ENCODE data around the gene SPATA3. TPM values are rescaled to one million over a fixed set of nuclear protein-coding genes. Genes with fewer than 3 reads are reported as not detected.

SPATA3 gene
- total RNA-seq, 1 donor from 2014 or later: not detected

DNA sequence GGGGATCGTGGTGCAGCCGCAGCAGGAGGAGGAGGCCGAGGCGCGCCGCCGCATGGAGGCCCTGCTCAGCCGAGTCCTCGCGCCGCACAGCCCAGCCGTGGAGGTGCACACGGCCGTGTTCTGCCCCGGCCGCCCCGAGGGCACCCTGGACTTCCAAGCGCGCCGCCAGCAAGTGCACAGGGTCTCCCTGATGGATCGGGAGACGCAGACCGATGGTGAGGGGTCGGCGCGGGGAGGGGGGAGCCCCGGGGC lies 5.1 kb upstream of the SPATA3 start:
- no peak overlapping the region for H3K27ac Mint-ChIP-seq
- peaks cover 1% of the 10 kb centered on the region for H3K27me3 Mint-ChIP-seq (ENCODE audit: low read depth)
- H3K36me3 Mint-ChIP-seq: no peaks in the 10 kb centered on the region
- peaks cover 3% of the 10 kb centered on the region for H3K4me1 Mint-ChIP-seq
- no peaks in the 10 kb centered on the region for H3K9me3 Mint-ChIP-seq
- DNase-seq (ENCODE audit: low spot score in 2 of 2, unreplicated experiment in 2 of 2): no peak
- TF ChIP-seq, protein P1, sequence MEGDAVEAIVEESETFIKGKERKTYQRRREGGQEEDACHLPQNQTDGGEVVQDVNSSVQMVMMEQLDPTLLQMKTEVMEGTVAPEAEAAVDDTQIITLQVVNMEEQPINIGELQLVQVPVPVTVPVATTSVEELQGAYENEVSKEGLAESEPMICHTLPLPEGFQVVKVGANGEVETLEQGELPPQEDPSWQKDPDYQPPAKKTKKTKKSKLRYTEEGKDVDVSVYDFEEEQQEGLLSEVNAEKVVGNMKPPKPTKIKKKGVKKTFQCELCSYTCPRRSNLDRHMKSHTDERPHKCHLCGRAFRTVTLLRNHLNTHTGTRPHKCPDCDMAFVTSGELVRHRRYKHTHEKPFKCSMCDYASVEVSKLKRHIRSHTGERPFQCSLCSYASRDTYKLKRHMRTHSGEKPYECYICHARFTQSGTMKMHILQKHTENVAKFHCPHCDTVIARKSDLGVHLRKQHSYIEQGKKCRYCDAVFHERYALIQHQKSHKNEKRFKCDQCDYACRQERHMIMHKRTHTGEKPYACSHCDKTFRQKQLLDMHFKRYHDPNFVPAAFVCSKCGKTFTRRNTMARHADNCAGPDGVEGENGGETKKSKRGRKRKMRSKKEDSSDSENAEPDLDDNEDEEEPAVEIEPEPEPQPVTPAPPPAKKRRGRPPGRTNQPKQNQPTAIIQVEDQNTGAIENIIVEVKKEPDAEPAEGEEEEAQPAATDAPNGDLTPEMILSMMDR (IDR thresholded peaks at IDR 0.05; ENCODE audit: unreplicated experiment): no peak
- no peak overlapping the region for H3K4me3 Mint-ChIP-seq

DNA sequence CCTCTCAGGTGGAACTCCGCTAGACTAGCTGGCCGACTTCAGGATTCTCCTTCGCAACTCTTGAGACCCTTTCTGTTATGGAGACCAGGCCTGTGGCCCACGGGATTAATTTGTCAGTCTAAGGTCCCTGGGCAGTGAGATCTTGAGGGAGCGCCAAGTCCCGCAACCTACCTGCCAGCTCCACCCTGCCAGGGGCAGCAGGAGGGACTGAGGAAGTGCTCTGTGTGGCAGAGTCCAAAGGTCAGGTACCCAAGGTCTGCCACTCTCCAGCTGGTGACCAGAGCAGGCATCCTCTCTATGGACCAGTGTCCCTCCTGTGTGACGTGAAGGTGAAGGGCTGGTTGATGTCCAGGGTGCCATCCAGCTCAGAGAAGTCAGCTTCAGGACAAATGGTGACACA lies 4.3 kb upstream of the SPATA3 start:
- Mint-ChIP-seq H3K9me3 (no peaks in the 10 kb centered on the region), H3K4me3 (no peak overlapping the region), H3K27me3 (ENCODE audit: low read depth) (peaks cover 1% of the 10 kb centered on the region), H3K36me3 (no peaks in the 10 kb centered on the region), H3K4me1 (peaks cover 3% of the 10 kb centered on the region), H3K27ac (no peak overlapping the region)
- no peak for DNase-seq (ENCODE audit: low spot score in 2 of 2, unreplicated experiment in 2 of 2)
- TF ChIP-seq, protein P1 (IDR thresholded peaks at IDR 0.05; ENCODE audit: unreplicated experiment): no peak

DNA sequence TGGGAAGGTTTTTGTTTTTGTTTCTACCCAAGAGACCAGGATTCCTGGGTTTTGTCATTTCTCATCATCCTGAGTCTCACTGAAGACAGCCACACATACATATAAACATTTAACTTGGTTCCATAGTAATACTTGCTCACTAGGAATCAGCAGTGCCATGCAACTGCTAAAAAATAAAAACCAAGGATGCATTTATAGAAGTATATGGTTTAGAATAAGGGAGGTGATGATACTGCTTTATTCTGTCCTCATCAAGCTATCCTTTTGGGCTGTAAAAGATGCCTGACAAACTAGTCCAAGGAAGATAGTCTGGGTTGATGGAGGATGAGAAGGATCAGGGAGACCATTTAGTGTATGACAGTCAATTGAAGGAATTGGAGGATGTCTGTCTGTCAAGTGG lies 740 bp downstream of the SPATA3 start:
- H3K4me3 Mint-ChIP-seq: no peak overlapping the region
- TF ChIP-seq, protein P1 (IDR thresholded peaks at IDR 0.05; ENCODE audit: unreplicated experiment): no peak
- H3K4me1 Mint-ChIP-seq: no peaks in the 10 kb centered on the region
- peaks cover 36% of the 10 kb centered on the region for H3K27me3 Mint-ChIP-seq (ENCODE audit: low read depth)
- H3K27ac Mint-ChIP-seq: no peak overlapping the region
- no peaks in the 10 kb centered on the region for H3K36me3 Mint-ChIP-seq
- DNase-seq (ENCODE audit: low spot score in 2 of 2, unreplicated experiment in 2 of 2): no peak
- H3K9me3 Mint-ChIP-seq: peaks cover 7% of the 10 kb centered on the region

DNA sequence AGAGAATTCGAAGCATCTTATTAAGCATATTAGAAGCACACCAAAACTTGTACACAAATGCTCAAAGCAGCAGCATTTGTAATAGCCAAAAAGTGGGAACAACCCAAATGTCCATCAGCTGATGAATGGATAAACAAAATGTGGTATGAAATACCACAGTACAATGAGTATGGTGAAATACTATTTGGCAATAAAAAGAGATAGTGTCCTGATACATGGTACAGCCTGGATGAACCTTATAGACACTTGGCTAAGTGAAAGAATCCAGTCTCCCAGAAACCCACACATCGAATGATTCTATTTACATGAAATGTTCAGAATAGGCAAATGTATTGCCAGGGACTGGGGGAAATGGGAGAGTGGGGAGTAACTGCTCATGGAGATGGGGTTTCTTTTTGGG lies 3.0 kb downstream of the SPATA3 start:
- Mint-ChIP-seq H3K27me3 (ENCODE audit: low read depth) (peaks cover 56% of the 10 kb centered on the region), H3K27ac (no peak overlapping the region), H3K36me3 (no peaks in the 10 kb centered on the region), H3K4me1 (no peaks in the 10 kb centered on the region), H3K4me3 (no peak overlapping the region), H3K9me3 (peaks cover 7% of the 10 kb centered on the region)
- DNase-seq (ENCODE audit: low spot score in 2 of 2, unreplicated experiment in 2 of 2): no peak
- TF ChIP-seq, protein P1 (IDR thresholded peaks at IDR 0.05; ENCODE audit: unreplicated experiment): no peak

DNA sequence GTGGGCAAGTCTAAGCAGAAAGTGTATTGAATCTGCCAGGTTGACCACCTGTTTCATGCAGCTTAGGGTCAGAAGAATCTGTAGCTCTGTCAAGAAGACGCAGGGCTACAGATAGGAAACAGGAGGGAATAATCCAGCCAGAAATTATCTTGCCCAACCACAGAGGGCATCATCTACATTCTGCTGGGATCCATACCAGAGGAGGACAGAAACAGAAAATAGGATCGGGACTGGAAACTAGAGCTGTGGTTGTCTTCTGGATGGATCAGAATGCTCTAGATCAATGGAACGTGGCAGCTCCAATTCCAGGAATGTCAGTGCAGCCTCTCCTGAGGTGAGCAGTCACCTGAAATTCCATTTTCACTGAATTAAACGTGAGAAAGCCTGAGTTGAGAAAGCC lies 3.6 kb downstream of the SPATA3 start:
- no peak overlapping the region for H3K27ac Mint-ChIP-seq
- TF ChIP-seq, protein P1 (IDR thresholded peaks at IDR 0.05; ENCODE audit: unreplicated experiment): no peak
- DNase-seq (ENCODE audit: low spot score in 2 of 2, unreplicated experiment in 2 of 2): no peak
- peaks cover 8% of the 10 kb centered on the region for H3K9me3 Mint-ChIP-seq
- H3K27me3 Mint-ChIP-seq (ENCODE audit: low read depth): peaks cover 62% of the 10 kb centered on the region
- H3K36me3 Mint-ChIP-seq: no peaks in the 10 kb centered on the region
- no peaks in the 10 kb centered on the region for H3K4me1 Mint-ChIP-seq
- H3K4me3 Mint-ChIP-seq: no peak overlapping the region

DNA sequence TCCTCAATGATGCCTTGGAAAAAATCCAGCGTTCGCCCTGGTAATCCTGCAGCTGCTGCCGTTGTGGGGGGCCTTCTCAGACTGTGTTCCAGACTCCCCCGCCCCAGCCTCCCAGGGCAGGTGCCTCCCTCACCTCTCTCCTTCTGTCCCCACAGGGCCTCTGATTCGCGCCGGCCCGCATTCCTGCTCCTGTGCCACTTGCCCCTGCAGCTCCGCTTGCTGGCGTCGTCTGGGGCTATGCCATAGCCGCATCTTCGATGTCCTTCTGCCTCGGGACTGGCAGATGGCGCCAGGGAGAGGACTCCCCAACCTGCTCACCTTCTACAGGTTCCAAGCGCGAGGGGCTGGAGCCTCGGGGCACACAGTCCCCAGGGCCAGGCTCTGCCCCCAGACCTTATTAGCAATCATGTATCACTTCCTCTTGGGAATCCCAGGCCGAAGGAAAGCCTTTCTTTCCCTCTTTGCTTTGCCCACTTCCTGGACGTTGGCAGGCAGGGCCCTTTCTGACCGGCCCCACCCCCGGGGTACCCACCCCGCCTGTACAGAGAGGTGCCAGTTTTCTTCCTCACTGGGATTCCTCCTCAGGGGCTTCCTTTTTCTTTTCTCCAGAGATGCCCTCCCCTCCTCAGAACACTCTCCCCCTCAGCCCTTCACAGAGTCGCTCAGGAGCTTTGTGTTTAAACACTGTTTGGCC lies 4.4 kb downstream of the SPATA3 start:
- no peaks in the 10 kb centered on the region for H3K4me1 Mint-ChIP-seq
- H3K36me3 Mint-ChIP-seq: no peaks in the 10 kb centered on the region
- H3K27ac Mint-ChIP-seq: no peak overlapping the region
- H3K9me3 Mint-ChIP-seq: peaks cover 16% of the 10 kb centered on the region
- no peak overlapping the region for H3K4me3 Mint-ChIP-seq
- no peak for DNase-seq (ENCODE audit: low spot score in 2 of 2, unreplicated experiment in 2 of 2)
- peaks cover 64% of the 10 kb centered on the region for H3K27me3 Mint-ChIP-seq (ENCODE audit: low read depth)
- TF ChIP-seq, protein P1 (IDR thresholded peaks at IDR 0.05; ENCODE audit: unreplicated experiment): no peak

Measured in mesothelial cell of epicardium (in vitro differentiated cells).